GM21367 (cell line): ENCODE results near the gene TMEM175.

ENCODE experiments used
- ATAC-seq: cut with Tn5 transposase; IDR thresholded peaks from one replicate; pipeline ENCODE4 v1.9.1; 2021; ENCODE audit not compliant: unreplicated experiment

TMEM175 gene

DNA sequence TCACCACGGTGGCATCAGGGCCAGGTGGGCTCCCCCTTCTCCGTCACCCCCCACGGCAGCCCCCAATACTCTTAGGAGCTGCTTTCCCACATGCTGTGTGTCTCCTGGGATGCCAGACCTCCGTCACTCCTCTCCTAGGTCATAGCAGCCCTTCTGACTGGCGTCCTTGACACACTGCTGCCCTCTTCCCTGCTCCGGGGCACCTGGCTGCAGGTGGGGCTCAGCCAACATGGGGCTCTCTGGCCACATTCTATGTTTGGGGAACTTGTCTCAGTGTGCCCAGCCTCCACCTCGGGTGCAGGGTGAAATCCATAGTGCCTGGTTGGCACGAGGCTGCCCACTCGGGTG is 13.8 kb downstream of the TMEM175 start:
- ATAC-seq: no peak

- no peak for ATAC-seq
Observed at GRCh38 chr4:946517-947471, 14.5 kb downstream of the TMEM175 start.

GRCh38 chr4:947491-947971 is 15.3 kb downstream of the TMEM175 start:
- no peak for ATAC-seq

DNA sequence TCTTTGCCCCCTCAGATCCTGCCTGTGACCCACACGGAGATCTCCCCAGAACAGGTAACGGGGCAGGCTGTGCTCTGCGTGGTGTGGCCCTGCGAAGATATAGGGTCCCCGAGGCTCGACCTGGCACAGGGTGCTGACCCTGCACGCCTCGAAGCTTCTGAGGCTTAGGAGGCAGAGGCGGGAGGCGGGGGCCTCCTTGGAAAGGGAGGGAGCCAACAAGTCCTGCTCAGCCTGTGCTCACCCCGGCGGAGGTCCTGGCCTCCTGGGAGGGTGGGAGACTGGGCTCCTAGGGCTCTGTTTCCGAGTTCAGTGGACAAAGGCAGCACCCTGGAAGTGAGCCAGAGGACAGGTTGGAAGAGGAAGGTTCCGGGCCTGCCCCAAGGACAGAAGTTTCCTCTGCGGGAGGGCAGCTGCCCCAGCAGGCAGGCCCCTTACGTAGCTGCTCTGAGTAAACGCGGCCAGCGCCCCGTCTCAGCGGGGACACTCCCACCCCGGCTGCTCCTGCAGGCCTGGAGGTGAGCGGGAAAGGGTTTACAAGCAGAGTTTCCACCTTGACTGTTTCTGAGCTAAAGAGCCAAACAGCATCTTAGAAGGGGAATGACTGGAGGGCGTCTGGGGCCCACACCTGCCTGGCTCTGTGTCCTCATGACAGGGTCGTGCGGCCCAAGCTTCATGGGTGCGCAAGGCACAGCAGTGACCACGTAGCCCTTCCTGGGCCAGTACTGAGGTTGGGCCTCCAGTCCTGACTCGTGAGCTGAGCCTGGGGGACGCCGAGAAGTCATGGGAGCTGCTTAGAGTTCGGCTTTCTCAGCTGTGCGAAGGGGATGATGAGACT is 16.1 kb downstream of the TMEM175 start:
- ATAC-seq: no peak

DNA sequence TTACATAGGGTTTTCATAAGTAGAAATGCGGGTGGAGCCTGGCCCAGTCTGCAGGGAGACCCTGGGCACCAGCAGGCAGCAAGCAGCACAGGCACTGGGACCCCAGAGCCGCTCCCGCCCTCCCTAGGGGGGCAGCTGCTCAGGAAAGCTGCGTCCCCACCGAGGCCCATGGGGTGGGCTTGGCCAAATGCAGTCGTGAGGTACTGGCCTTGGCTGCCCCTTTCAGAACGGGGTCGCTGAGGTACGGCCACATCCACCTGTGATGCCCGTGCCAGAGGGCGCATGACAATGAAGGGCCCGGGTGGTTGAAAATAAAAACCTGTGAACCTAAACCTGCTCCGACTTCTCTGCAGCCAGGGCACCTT is 16.7 kb downstream of the TMEM175 start:
- ATAC-seq: no peak

DNA sequence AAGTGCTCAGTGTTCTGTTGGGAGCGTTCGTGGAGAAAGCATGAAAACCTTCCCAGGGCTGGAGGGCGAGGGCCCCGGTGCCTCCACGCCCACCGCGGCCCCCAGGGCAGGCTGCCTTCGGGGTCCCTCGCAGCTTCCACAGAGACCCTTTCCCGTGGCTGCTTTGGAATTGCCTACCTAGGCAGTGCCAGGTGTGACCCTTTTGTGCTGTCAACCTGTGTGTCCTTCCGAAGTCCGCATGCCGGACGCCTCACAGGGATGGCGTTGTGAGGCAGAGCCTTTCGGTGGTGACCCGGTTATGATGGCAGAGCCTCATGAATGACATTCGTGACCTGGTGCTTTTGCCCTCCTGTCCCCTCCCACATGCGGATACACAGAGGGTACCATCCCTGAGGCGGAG is 17.4 kb downstream of the TMEM175 start:
- no peak for ATAC-seq

DNA sequence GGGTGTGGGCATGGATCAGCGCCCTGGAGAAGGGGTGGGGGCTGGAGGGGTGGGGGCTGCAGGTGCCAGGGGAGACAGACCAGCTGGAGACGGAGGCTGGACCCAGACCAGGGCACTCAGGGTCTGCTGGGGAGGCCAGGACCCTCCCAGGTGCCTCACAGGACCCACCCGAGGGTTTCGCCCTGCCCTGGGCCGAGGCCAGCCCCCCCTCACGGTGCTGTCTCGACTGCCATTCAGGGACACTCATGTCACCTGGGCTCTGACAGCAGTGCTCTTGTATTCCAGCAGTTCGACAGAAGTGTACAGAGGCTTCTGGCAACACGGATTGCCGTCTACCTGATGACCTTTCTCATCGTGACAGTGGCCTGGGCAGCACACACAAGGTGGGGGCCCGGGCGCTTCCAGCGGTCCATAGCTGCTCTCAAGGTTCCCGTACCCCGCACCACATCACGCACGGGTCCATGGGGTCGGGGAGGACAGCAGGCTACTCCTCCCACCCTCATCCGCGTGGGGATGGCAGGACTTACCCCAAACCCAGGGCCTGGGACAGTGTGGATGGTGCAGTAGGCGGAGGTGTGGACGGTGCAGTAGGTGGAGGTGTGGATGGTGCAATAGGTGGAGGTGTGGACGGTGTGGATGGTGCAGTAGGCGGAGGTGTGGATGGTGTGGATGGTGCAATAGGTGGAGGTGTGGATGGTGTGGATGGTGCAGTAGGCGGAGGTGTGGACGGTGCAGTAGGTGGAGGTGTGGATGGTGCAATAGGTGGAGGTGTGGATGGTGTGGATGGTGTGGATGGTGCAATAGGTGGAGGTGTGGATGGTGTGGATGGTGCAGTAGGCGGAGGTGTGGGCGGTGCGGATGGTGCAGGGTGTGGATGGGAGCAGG is 18.1 kb downstream of the TMEM175 start:
- no peak for ATAC-seq

GRCh38 chr4:951186-951585 is 18.9 kb downstream of the TMEM175 start:
- no peak for ATAC-seq

DNA sequence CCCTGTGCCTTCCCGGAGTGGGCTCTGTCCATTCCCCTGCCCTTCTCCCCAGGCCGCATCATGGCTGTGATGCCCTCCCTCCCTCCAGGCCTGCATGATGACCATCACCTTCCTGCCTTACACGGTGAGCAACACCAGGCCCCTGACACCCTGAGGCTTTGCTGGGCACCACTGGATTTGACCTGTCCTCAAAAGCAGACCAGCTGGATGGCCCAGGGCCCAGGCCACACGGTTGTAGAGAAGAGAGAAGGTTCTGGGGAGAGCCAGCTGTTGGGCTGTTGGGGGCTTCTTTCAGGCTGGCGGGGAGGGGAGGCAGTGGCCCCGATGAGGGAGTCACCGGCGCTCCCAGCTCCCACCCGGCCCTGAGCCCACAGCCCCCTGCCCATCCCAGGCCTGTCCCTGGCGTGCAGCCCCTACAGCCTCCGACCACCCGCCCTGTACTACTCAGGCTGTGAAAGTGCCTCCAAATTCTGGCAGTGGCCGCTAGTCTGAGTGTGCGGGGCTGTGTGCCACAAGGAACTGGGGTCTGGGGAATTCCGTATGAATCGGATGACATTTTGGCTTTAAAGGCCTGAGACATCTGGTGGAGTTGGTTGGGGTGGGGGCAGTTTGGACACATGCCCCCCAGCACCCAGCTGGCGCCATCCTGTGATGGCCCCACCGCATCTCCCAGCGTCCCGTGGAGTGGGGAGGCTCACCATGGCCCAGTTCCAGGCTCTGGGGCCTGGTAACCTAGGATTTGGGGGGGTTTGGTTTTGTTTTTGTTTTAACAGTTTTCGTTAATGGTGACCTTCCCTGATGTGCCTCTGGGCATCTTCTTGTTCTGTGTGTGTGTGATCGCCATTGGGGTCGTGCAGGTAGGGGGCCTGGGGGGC is 19.6 kb downstream of the TMEM175 start:
- ATAC-seq: no peak

DNA sequence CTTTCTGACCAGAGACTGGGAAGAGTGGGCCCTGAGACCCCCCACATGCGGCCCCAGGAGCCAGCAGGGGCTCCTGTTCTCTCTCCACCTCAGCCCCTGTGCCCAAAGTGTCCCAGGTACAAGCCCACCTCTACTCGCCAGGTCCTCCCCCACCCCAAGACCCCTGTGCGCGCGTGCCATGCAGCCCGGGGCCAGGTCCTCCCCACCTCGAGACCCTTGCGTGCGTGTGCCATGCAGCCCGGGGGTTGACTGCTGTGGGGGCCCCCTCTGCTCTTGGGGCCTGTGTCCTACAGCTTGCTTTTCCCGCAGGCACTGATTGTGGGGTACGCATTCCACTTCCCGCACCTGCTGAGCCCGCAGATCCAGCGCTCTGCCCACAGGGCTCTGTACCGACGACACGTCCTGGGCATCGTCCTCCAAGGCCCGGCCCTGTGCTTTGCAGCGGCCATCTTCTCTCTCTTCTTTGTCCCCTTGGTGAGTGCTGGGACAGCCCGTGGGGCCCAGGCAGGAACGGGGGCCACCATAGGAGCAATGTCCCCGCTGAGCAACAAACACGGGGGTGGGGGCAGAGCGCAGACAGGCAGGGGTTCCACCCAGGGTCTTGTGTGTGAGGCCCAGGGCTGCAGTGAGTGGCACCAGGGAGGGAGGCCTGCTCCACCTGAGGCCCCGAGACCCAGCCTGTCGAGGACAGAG is 20.8 kb downstream of the TMEM175 start:
- no peak for ATAC-seq

DNA sequence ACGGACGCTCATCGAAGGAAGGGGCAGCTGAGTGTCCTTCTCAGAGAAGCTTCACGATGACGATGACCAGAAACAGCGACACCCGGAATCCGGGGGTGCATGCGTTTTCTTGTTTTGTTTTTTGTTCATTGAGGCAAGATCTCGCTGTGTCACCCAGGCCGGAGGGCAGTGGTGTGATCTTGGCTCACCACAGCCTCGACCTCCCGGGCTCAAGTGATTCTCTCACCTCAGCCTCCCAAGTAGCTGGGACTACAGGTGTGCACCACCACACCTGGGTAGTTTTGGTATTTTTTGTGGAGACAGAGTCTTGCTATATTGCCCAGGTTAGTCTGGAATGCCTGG is 21.3 kb downstream of the TMEM175 start:
- no peak for ATAC-seq

DNA sequence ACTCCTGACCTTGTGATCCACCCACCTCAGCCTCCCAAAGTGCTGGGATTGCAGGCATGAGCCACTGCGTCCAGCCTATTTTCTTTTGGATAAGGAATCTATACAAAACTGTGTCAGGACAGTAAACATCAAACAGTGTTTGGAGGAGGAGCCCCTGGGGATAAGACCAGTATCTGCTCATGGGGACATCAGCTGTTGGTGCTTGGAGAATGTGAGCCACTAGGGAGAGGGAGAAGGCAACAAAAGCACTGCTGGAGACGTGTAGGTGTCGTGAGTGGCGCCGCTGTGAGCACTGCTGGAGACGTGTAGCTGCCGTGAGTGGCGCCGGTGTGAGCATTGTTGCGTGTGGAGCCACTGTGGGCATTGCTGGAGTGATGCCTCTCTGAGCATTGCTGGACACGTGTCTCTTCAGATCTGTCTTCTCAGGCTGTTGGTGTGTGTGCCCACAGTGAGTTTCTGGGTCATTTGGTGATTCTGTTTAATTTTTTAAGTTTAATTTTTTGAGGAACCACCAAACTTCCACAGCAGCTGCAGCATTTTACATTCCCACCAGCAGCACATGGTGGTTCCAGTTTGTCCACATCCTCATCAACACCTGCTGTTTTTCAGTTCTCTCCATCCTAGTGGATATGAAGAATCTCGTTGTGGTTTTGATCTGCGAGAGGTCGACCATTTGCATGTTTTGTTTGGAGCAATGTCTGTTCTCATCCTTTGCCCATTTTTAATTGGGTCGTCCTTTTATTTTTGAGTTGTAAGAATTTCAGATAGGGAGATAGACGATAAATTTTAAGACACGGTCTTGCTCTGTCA is 22.2 kb downstream of the TMEM175 start:
- ATAC-seq: no peak

DNA sequence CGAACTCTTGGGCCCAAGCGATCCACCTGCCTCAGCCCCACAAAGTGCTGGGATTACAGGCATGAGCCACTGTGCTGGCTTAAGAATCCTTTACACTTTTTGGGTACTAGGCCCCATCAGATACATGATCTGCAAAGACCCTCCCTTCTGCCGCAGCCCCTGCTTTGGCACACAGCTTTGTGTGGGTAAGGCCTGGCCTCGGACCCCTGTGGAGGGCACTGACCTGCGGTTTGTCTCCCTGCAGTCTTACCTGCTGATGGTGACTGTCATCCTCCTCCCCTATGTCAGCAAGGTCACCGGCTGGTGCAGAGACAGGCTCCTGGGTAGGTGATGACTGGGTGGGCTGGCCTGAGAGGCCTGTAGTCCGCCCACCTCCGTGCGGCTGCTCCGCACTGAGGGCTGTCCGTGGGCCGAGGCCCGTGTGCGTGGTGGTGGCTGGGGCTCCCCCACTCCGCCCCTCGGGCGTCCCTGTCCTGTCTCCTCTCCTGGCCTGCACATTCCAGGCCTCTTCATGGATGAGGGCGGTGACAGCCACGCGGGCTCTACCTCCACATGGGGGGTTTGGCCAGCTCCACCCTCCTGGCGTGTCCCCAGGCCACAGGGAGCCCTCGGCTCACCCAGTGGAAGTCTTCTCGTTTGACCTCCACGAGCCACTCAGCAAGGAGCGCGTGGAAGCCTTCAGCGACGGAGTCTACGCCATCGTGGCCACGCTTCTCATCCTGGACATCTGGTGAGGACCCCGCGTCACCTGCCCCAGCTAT is 23.1 kb downstream of the TMEM175 start:
- ATAC-seq: no peak

DNA sequence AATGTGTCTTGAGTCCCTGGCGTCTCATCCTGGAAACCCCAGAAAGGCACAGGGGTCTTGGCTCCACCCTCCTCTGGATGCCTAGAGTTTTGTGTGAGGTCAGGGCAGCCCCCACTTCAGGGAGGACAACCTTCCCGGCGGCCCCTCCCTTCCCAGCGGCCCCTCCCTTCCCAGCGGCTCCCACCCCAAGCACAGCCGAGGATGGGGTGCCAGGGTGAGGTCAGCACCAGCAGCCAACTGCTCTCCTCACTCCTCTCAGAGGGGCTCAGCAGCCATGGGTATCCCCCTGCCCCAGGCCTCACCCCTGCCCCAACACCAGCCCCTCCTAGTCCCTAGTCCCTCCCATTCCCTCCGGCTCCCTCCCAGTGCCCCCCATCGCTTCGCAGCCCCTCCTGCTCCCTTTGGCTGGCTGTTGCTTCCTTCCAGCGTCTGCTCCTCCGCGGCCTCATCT is 23.7 kb downstream of the TMEM175 start:
- ATAC-seq: no peak

GRCh38 chr4:956531-957230 is 24.4 kb downstream of the TMEM175 start:
- no peak for ATAC-seq

- no peak for ATAC-seq
Observed at GRCh38 chr4:957231-957580, 24.9 kb downstream of the TMEM175 start.

DNA sequence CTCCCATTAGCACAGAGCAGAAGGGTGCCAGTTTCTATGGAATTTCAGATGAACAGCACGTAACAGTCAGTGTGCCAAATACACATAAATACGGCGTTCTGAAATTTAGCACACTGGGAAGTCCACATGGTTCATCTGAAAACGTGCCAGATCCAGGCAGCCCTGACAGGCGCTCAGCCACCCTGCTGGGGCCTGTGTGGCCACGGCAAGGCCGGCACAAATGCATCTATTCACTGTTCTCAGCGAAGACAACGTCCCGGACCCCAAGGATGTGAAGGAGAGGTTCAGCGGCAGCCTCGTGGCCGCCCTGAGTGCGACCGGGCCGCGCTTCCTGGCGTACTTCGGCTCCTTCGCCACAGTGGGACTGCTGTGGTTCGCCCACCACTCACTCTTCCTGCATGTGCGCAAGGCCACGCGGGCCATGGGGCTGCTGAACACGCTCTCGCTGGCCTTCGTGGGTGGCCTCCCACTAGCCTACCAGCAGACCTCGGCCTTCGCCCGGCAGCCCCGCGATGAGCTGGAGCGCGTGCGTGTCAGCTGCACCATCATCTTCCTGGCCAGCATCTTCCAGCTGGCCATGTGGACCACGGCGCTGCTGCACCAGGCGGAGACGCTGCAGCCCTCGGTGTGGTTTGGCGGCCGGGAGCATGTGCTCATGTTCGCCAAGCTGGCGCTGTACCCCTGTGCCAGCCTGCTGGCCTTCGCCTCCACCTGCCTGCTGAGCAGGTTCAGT is 25.5 kb downstream of the TMEM175 start:
- no peak for ATAC-seq
